ENCODE measurements around the gene SLC9A9.

- TF ChIP-seq POLR2AphosphoS5 (IDR thresholded peaks at IDR 0.05; ENCODE audit: low read depth, low read length), result no peak
- no peak for TF ChIP-seq SIN3A (IDR thresholded peaks at IDR 0.05; ENCODE audit: borderline replicate concordance, low read depth, low read length)
- no peak for TF ChIP-seq CTCF (IDR thresholded peaks at IDR 0.05)
- TF ChIP-seq FOSL2 (IDR thresholded peaks at IDR 0.05; ENCODE audit: borderline replicate concordance, low read depth), result no peak
- no peak for TF ChIP-seq MAX (IDR thresholded peaks at IDR 0.05; ENCODE audit: low read depth)
- TF ChIP-seq GABPA (IDR thresholded peaks at IDR 0.05; ENCODE audit: low read depth), result no peak
- no peak for TF ChIP-seq PBX3 (IDR thresholded peaks at IDR 0.05)
Observed at GRCh38 chr3:143819890-143820289, 28.4 kb downstream of the SLC9A9 start.

Data from SK-N-SH (cell line).